ENCODE measurements around the gene UCKL1.

Gene UCKL1

DNA sequence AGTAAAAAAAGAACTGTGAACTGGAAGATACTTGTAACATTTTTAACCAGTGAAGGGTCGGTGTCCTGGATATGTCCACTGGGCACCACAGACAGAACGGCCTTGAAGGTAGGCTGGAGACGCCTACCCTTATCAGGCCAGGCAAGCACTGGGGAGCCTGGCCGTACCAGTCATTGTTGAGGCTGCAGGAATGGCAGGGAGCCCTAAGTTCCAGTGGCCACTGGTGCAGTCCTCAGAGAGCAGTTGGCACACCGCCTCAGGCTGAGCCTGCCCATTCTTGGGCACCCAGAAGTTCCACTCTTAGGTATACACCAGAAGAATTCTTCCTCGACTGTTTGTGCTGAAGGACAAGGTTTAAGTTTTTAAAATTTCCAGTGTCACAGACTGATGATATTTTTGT, 40.7 kb downstream of the UCKL1 start:
- Histone ChIP-seq H4K20me1 (ENCODE audit: control insufficient read depth, insufficient read depth, low read depth, low read length) (no peaks in the 10 kb centered on the region), H3K27ac (ENCODE audit: low read depth, low read length) (no peak overlapping the region), H3K9me3 (ENCODE audit: control insufficient read depth, insufficient read depth, low read length) (peaks cover 11% of the 10 kb centered on the region; the same call in 1 of the 2 replicates), H3K4me2 (ENCODE audit: low read length) (no peak overlapping the region), H3F3A (ENCODE audit: control insufficient read depth, insufficient read depth) (no peaks in the 10 kb centered on the region), H3K27me3 (ENCODE audit: control insufficient read depth, low read length) (no peaks in the 10 kb centered on the region), H3K9me2 (replicated peaks; ENCODE audit: control insufficient read depth, low read length) (no peaks in the 10 kb centered on the region), H3K79me2 (ENCODE audit: control insufficient read depth, low read length) (peaks cover 92% of the 10 kb centered on the region), H3K4me3 (ENCODE audit: low read length) (no peak overlapping the region), H3K4me1 (ENCODE audit: control insufficient read depth, low read length) (peaks cover 35% of the 10 kb centered on the region), H3K36me3 (ENCODE audit: control insufficient read depth, low read length) (peaks cover 34% of the 10 kb centered on the region)
- no peak for TF ChIP-seq EZH2phosphoT487 (IDR thresholded peaks at IDR 0.05; ENCODE audit: borderline replicate concordance, low read length)
- TF ChIP-seq, protein P1, sequence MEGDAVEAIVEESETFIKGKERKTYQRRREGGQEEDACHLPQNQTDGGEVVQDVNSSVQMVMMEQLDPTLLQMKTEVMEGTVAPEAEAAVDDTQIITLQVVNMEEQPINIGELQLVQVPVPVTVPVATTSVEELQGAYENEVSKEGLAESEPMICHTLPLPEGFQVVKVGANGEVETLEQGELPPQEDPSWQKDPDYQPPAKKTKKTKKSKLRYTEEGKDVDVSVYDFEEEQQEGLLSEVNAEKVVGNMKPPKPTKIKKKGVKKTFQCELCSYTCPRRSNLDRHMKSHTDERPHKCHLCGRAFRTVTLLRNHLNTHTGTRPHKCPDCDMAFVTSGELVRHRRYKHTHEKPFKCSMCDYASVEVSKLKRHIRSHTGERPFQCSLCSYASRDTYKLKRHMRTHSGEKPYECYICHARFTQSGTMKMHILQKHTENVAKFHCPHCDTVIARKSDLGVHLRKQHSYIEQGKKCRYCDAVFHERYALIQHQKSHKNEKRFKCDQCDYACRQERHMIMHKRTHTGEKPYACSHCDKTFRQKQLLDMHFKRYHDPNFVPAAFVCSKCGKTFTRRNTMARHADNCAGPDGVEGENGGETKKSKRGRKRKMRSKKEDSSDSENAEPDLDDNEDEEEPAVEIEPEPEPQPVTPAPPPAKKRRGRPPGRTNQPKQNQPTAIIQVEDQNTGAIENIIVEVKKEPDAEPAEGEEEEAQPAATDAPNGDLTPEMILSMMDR (IDR thresholded peaks at IDR 0.05; ENCODE audit: low read depth, low read length, poor library complexity, severe bottlenecking) = no peak

DNA sequence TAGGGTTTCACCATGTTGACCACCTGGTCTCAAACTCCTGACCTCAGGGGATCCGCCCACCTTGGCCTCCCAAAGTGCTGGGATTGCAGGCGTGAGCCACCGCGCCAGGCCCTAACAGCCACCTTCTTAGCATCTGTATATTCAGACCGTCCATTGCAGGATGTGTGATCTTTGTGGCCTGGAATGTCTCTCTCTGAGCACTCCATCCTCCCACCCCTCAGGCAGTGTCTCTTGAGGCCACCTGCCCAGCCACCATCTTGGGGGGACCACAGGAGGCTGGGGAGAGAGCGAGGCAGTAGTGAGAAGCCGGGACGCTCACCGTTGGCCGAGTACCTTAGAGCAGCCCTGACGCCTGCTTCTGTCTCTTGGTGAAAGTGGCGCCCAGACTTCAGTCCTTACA, 42.4 kb downstream of the UCKL1 start:
- peaks cover 31% of the 10 kb centered on the region for H3K36me3 ChIP-seq (ENCODE audit: control insufficient read depth, low read length)
- 0 out of 2 replicates have a peak, but pooled peaks cover 2% of the 10 kb centered on the region for H4K20me1 ChIP-seq (ENCODE audit: control insufficient read depth, insufficient read depth, low read depth, low read length)
- no peak for TF ChIP-seq EZH2phosphoT487 (IDR thresholded peaks at IDR 0.05; ENCODE audit: borderline replicate concordance, low read length)
- TF ChIP-seq, protein P1 (IDR thresholded peaks at IDR 0.05; ENCODE audit: low read depth, low read length, poor library complexity, severe bottlenecking) = no peak
- no peaks in the 10 kb centered on the region for H3K9me2 ChIP-seq (replicated peaks; ENCODE audit: control insufficient read depth, low read length)
- H3K4me3 ChIP-seq (ENCODE audit: low read length) = no peak overlapping the region
- H3K79me2 ChIP-seq (ENCODE audit: control insufficient read depth, low read length) = peaks cover 98% of the 10 kb centered on the region
- peaks cover 11% of the 10 kb centered on the region; the same call in 1 of the 2 replicates for H3K9me3 ChIP-seq (ENCODE audit: control insufficient read depth, insufficient read depth, low read length)
- H3K27me3 ChIP-seq (ENCODE audit: control insufficient read depth, low read length) = no peaks in the 10 kb centered on the region
- H3F3A ChIP-seq (ENCODE audit: control insufficient read depth, insufficient read depth) = no peaks in the 10 kb centered on the region
- no peak overlapping the region for H3K27ac ChIP-seq (ENCODE audit: low read depth, low read length)
- H3K4me2 ChIP-seq (ENCODE audit: low read length) = no peak overlapping the region
- peaks cover 35% of the 10 kb centered on the region for H3K4me1 ChIP-seq (ENCODE audit: control insufficient read depth, low read length)

DNA sequence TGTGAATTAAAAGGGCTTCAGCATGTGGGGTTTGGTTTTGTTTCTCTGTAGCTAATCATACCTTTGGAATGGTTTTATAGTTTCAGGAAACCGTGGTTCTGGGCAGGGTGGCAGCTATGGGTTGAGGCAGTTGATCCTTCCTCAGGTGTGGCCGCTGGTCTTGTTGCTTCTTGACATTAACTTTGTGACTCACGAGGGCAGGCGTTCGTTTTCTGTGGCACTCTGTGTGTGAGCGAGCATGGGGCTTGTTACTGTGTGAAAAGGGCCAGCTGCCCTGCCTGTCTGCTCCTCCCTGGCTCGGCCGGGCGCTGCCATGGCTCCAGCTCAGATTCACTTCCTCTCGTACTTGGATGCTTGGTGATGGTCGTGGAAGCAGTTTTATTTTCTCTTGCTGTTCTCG, 45.0 kb downstream of the UCKL1 start:
- no peak overlapping the region for H3K27ac ChIP-seq (ENCODE audit: low read depth, low read length)
- H3K4me1 ChIP-seq (ENCODE audit: control insufficient read depth, low read length) = peaks cover 9% of the 10 kb centered on the region
- no peak overlapping the region for H3K4me3 ChIP-seq (ENCODE audit: low read length)
- no peaks in the 10 kb centered on the region for H3K9me2 ChIP-seq (replicated peaks; ENCODE audit: control insufficient read depth, low read length)
- H3K27me3 ChIP-seq (ENCODE audit: control insufficient read depth, low read length) = no peaks in the 10 kb centered on the region
- H3F3A ChIP-seq (ENCODE audit: control insufficient read depth, insufficient read depth) = no peaks in the 10 kb centered on the region
- no peak overlapping the region for H3K4me2 ChIP-seq (ENCODE audit: low read length)
- peaks cover 23% of the 10 kb centered on the region for H3K36me3 ChIP-seq (ENCODE audit: control insufficient read depth, low read length)
- 0 out of 2 replicates have a peak, but pooled peaks cover 2% of the 10 kb centered on the region for H4K20me1 ChIP-seq (ENCODE audit: control insufficient read depth, insufficient read depth, low read depth, low read length)
- TF ChIP-seq, protein P1 (IDR thresholded peaks at IDR 0.05; ENCODE audit: low read depth, low read length, poor library complexity, severe bottlenecking) = no peak
- TF ChIP-seq EZH2phosphoT487 (IDR thresholded peaks at IDR 0.05; ENCODE audit: borderline replicate concordance, low read length) = no peak
- peaks cover 11% of the 10 kb centered on the region; the same call in 1 of the 2 replicates for H3K9me3 ChIP-seq (ENCODE audit: control insufficient read depth, insufficient read depth, low read length)
- peaks cover 97% of the 10 kb centered on the region for H3K79me2 ChIP-seq (ENCODE audit: control insufficient read depth, low read length)

All from DOHH2 (cell line).